ENCODE measurements around the gene ZNF580.

ZNF580 gene

DNA sequence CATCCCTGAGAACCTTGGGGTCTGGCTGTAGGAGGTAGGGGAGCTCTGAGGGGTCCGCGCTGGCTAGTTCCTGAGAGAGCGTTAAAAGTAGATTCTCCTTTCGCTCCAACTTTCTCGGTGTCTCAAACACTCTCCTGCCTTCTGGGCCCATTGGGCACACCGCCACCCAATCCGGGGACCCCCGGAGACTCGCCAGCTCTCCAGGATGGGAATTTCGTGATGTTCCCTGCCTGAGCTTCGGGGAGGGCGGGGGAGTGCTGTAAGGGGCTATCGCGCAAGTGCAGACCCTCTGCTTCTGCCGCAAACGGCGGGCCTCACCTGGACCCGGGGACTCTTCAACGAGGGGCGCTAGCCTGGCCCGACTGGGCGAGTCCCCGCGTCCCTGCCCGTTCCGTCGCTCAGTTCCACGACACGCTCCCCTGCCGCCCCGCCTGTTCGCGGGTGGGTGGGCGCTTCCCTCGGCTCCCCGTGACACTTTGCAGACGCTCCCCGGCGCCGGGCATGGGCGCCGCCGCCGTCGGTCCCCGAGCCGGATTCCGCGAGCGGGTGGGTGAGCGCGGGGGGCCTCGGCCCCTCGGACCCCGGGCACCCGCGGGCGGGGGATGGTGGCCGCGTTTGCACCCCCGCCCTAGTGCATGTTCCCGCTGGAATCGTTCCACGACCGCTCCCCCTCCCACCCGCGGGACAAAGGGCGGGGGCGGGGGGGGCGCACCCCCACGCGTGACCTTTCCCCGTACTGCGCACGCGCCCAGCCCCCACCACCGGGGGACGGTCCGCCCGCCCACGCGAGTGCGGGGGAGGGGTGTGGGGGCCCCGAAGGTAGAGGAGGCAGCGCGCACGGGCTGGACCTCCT, 7.2 kb downstream of the ZNF580 start, which contains the start of gene CCDC106:
Gene CCDC106 (plus strand): TSS at position 481 of the 853 bp plus-strand sequence. CDS start 835 bp downstream, outside the sequence.
- DNase-seq = peak; percentile 46 to 51

DNA sequence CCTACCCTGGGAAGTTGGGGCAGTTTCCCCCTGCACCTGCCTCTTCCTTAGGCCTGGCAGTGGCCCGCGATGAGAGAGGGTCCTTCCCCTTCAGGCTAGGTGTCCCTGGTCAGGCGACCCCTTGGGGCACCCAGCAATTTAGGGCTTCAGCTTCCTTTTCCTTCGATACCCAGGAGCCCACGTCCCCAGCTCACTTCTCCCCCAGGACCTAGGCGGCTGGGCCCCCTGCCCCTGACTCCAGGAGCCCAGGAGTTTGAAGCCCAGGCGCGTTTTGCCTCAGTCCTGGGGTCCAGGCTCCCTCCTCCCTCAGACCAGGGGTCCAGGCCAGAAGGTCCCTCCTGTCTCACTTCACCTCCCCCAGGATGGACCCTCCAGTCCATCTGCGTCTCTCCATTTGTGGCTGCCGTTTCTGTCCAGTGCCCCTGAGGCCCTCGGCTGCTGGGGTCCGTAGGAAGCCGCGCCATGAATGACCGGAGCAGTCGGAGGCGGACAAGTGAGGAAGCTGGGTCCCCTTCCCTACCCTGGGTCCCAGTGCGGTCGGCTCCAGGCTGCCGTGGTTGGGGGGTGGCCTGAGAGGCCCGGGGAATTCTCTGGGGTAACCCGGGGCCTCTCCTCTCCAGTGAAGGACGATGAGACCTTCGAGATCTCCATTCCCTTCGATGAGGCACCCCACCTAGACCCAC, 7.9 kb downstream of the ZNF580 start:
- no peak for DNase-seq

DNA sequence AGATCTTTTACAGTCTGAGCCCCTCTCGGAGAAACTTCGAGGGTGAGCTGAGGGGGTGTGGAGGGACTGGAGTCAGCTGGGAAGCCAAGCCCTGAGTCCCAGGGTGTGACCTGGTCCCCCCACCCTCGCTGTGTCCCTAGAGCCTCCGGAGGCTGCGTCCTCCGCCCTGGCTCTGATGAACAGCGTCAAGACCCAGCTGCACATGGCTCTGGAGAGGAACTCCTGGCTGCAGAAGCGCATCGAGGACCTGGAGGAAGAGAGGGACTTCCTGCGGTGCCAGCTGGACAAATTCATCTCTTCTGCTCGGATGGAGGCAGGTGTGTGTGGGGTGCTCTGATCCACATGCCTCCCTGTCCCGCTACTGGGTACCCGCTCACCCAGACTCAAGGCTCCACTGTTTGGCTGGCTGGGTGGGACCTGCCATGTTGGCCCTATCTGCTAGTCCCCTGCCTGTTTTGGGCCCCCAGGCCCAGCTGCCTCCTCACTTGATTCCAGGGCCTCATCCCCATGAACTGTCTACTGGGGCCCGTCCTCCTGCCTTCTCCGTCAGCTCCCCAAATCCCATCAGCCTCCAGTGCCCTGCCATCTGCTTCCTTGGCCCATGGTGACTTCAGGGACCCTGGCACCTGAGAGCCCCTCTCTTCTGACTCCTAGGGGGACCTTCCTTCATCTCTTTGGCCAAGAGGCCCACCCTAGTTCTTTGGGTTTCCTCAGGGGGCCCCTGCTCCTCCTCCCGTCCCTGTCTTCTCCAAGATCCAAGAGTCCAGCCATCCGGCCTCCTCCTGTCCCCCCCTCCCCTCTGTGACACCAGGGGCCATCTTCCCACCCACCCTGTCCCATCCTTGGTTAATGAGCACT, 8.7 kb downstream of the ZNF580 start:
- DNase-seq = no peak

DNA sequence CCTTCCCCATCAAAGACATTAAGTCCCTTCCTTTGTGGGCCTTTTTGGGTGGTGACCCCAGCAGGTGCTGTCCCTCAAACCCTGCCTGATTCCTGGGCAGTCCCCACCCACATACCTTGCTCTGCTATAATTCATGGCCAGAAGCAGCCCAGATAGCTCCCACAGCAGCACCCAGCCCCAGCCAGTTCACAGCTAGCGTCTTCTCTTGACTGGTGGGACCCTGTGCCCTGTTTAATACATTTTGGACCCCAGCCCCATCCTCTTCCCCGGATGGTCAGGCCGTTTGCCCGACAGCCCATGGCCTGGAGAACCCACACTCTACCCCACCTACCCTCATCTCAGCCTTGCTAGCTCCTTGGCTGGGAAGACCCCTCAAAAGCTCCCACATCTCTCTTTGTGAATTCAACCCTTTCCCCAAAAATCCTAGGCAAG, 9.3 kb downstream of the ZNF580 start:
- DNase-seq = no peak

DNA sequence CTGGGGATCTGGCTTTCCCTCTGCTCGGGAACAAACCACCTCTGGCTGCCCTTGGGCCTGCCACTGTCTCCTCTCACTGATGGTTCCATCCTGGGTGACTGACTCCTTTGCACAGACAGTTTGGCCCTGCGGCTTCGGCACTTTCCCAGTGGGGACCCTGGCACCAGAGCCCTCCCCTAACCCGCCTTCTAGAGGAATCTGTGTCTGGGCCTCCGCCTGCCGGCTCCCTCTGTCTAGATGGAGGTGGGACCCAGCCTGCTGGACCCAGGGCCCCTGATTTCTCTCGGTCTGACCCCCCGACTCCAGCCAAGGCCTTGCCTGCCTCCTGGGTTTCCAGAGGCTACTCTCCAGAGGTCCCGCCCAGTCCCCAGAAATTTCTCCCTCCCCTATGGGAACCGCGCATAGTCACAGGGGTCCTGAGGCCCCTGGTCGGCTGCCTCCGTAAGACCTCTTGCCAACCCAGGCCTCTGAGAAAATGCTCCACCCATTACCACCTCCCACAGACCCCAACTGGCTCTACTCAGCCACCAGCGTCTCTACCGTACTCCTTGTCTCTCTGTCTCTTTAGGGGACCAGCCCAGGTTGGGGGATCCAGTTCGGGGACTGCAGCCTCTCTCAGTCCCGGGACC, 9.9 kb downstream of the ZNF580 start:
- DNase-seq = no peak

DNA sequence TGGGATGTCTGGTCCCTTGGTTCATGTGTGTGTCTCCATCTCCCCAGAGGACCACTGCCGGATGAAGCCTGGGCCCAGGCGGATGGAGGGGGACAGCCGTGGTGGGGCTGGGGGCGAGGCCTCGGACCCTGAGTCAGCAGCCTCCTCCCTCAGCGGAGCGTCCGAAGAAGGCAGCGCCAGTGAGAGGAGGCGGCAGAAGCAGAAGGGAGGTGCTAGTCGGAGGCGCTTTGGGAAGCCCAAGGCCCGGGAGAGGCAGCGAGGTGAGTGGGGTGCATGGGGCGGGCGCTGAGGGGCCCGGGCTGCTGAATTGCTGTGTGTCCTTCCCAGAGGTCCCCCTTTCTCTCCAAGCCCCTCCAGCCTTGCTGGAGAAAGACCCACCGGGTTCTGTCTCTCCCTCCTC, 10.4 kb downstream of the ZNF580 start:
- DNase-seq = no peak

DNA sequence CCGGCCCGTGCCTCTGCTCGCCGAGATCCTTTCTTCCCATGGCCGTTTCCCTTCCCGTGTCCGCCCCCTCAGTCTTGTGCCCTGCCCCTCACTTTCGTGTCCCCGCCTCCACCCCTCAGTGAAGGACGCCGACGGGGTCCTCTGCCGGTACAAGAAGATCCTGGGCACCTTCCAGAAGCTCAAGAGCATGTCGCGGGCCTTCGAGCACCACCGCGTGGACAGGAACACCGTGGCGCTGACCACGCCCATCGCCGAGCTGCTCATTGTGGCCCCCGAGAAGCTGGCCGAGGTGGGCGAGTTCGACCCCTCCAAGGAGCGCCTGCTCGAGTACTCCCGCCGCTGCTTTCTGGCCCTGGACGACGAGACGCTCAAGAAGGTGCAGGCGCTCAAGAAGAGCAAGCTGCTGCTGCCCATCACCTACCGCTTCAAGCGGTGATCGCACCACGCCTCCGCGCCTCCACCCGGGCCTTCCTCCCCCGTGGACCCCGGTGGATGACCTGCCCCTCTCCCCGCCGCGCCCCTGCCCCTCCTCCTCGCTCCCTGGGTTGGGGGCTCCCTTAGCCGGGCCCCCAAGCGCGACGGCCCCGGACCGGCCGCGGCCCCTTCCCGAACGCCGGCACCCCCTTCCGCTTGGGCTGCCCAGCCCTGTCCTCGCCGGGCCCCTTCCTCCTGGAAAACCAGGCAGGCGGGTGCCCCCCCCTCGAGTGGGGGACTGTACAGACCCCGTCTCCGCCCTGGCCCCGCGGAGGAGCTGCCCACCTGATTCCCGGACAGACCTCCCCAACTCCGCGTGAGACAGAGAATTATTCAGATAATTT, 11.7 kb downstream of the ZNF580 start:
- no peak for DNase-seq

DNA sequence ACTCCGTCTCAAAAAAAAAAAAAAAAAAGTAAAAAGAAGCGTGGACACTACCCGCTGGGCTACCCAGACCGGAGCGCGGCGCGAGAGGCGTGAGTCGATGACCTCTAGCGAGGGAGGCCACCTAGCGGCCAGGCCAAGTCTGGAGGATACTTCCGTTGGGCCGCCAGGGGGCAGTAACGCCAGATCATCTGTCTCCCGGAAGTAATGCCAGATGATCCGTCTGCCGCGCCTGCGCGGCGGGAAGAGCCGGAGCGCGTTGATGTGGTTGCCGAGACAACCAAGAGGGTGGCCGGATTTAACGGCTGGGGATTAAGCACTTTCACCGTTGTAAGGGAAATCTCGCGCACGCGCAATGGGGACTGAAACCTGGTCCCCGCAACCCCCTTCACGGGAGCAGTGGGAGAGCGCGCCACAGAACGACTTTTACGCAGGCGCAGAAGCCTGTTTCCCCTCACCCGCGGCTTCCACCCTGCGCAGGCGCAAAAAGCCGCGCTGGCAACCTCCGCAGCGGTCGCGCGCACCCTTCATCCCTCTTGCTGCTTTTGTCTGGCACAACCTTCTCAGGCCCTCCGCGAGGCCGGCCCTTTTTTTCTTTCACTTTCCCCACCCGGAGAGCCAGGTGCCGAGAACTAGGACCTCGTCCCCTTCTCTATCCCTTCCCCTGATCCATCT, 13.0 kb downstream of the ZNF580 start:
- peak; percentile 77 to 91 for DNase-seq

DNA sequence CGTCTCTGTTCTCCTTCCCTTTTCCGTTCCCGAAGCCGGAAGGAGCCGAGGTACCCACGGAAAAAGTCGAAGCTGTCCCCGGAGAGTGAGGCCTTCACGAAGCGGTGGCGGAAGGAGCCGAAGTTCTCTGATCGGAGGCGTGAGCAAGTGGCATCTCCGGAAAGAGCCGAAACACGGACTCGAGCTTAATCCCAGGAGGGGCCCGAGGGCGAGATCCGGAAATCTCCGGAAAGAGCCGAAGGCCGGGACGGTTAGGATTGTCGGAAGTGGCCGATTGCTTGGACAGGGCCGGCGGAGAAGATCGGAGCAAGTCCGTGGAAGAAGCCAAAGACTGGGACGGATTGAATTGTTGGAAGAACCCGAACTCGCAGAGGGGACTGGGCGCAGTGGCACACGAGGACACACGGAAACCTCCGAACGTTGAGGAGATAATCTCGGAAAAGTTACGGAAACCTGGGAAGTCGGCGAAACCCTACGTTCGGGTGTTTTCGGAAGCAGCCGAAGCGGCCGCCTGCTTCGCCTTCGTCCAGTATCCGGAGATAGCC, 13.6 kb downstream of the ZNF580 start:
- peak; percentile 87 to 96 for DNase-seq

DNA sequence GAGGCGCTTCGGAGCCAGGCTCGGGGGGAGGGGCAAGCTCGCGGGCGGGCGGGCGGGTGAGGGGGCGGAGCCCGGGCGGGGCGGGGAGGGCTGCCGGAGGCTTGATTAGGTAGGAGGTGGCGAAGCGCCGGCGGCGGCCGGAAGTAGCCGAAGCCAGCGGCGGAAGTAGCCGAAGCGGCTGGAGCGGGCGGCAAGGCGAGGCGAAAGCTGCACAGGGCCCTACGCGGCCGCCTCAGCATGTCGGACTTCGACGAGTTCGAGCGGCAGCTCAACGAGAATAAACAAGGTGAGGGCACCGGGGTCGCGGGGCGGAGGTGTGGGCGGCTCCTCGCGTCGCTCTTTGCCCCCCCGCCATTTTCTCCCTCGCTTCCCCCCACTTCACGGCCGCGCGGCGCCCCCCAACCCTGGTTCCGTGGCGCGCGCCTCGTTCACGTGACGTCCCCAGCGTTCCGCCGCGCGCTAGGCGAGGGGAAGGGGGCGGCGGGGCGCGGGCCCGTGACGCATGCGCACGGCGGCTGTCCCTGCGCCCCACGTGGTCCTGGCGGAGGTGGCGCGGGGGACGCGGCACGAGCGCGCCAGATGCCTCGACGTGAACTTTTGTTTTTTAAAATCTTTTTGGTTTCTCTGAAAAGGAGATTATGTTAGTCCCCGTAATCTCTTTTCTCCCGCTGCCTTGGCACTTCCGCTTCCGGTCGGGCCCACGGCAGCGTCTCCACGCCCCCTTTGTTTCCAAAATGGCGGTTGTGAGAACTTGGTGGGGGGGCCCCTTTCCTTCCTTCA, 14.3 kb downstream of the ZNF580 start, which contains the start of gene U2AF2:
Gene U2AF2 (plus strand): TSS at position 168 of the 780 bp plus-strand sequence. CDS start 70 bp downstream, at position 238.
- peak; percentile 51 to 90 for DNase-seq

DNA sequence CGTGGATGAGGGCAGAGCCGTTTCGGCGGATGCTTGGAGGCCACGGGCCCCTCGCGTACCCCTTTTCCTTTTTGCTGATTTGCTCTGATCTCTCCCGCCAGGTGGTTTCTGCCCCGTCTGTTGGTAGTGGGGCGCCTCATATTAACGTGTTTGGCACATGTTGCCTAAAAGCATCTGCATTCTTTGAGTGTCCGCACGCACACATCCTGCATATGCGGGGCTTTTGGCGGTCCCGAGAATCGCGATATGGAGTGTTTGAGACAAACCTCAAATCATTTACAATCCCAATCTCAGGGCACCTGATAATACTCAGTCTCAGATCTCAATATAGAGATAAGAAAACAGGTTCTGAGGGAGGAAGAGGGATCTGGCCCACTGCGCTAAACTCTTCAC, 14.8 kb downstream of the ZNF580 start:
- no peak for DNase-seq

DNA sequence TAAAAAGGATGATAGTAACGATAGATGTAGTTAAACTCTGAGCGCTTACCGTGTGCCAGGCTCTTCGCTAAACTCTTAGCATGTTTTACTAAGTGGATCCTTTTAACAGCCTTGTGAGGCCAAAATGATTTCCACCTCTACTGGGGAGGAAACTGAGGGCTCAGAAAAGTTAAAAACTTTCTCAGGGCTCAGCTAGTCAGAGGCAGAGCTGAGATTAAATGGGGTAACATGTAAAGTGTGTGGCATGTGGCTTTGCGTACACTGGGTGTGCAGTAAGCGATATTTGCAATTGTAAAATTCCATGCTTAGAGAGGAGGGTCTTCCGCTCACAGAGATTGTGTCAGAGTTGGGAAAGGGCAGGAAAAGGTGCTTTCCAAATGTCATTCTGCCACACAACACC, 15.8 kb downstream of the ZNF580 start:
- DNase-seq = no peak

DNA sequence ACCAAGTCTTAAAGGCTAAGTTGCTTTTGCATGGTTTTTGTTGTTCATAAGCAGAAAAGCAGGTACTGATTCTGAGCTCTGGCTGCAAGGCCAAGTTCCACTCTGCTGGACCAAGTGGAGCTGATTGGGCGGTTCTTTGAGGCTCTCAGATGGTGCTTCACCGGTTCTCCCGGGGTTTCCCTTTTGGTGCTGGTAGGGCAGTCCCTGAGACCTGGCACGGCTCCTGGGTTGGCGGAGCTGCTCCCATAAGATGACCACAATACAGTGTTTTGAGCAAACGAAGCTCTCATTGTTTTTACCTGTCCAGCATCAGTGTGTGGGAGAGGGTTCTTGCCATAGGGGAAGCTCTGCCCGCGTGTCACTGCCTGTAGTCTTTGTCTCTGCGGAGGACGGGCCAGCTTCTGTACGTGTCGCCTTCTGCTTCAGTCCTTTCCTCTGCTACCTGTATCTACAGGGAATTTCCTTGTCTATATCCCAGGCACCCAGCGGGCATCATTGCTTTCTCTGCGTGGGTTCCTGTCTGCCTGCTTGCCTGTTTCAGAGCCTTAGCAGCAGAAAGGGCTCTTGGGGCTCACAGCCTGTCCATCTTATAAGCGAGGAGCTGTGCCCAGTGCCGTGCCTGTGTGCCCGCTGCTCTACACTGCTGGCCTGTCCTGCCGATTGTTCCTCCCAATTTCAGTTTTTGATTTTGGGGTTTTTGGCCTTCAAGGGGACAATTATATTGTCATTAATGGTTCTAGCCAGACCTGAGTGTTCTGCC, 16.4 kb downstream of the ZNF580 start:
- no peak for DNase-seq

DNA sequence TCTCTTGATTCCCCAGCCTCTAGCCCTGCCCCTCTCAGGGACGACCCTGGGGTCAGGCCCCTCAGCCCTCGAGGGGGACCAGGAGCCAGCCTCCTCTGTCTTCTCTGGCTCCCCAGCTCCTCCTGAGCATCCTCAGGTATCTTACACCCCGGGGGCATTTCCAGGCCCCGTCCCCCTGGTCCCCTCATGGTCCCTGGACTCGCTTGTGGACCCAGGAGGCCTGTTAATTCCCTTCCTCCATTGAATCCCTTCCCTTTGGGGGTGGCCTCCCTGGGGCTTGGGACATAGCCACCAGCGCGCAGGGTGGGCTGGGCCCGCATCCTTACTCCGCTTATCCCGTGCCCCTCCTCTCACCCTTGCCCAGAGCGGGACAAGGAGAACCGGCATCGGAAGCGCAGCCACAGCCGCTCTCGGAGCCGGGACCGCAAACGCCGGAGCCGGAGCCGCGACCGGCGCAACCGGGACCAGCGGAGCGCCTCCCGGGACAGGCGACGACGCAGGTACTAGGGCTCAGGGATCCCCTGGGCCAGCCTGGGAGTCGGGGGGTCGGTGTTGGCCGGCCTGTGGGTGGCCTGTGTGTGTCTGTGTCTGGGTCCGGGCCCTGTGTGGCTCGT, 18.2 kb downstream of the ZNF580 start:
- DNase-seq = no peak

DNA sequence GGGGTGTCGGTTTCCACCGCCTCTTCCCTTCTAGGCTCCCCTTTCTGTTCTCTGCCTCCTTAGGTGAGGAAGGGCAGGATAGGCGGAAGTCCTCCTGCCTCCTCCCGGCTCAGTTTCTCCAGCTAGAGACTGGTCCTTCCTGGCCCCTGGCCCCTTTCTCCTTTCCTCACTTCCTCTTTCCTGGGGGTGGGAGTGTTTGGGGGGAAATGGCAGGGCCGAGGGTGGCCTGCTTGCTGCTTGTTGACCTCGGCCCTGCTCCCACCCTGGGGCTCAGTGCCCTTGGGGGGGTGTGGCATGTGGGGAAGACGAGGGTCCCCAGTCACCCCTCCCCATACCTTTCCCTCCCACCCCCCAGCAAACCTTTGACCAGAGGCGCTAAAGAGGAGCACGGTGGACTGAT, 19.0 kb downstream of the ZNF580 start:
- no peak for DNase-seq

DNA sequence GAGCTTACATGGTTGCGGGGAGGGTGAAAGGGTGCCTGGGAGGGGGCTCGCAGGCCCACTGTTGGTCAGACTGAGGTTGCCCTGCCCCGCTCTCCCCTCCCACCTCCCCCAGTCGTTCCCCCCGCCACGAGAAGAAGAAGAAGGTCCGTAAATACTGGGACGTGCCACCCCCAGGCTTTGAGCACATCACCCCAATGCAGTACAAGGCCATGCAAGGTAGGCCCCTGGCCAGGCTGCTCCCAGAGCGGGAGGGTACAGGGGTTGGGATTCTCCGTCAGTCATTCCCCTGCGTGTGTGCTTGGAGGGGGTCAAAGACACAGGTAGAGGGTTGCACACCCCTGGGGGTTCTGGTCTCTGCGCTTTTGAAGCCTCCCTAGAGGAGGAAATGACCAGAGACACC, 19.6 kb downstream of the ZNF580 start:
- no peak for DNase-seq

DNA sequence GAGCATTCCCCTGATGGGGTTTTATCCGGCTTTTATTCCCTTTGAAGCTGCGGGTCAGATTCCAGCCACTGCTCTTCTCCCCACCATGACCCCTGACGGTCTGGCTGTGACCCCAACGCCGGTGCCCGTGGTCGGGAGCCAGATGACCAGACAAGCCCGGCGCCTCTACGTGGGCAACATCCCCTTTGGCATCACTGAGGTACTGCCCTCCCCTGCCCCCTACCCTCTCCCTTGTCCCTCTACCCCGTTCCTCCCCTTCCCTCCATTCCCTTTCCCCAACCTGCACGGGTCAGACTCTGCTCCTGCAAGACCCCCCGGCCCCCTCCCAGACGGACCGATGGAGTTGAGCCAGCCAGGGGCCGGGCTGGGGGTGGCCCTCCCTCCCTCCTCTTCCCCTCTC, 20.2 kb downstream of the ZNF580 start:
- DNase-seq = no peak

DNA sequence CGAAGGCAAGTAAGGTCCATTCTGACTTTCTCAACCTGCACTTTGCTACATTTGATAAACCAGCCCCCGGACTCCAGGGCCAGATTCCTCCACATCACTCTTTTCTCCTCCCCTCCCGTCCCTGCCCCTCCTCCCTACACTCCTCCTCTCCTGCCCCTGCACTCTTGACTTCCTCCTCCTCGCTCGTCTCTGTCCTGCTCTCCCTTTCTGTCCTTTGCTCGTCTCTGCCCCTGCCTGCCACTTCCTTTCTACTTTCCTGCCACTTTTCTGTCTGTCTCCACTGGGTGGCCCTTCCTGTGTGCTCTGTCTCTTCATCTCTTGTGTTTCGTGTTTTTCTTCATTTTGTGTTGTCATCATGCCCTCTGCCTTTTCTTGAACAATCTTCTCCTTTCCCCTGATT, 21.0 kb downstream of the ZNF580 start:
- DNase-seq = no peak

Measured in SW 1271 (cell line).